ENCODE data around the gene HMG20B.

- TF ChIP-seq CTCF (conservative IDR thresholded peaks at IDR 0.05; ENCODE audit: low read depth, low read length), result no peak
- no peak for TF ChIP-seq EZH2phosphoT487 (IDR thresholded peaks at IDR 0.05; ENCODE audit: borderline replicate concordance, low read length)
Observed at GRCh38 chr19:3534375-3535234, 38.1 kb upstream of the HMG20B start.

All from PC-3 (cell line).